Activated effector memory CD4-positive, alpha-beta T cell treated with Interleukin-2 at 50 U/mL for 16 hours (primary cell): Measurements from ENCODE around the gene HNRNPH2.

Experiments used
- DNase-seq: peaks from one replicate; pipeline ENCODE4 v3.0.0-alpha.2; 2020

The HNRNPH2 gene, protein sequence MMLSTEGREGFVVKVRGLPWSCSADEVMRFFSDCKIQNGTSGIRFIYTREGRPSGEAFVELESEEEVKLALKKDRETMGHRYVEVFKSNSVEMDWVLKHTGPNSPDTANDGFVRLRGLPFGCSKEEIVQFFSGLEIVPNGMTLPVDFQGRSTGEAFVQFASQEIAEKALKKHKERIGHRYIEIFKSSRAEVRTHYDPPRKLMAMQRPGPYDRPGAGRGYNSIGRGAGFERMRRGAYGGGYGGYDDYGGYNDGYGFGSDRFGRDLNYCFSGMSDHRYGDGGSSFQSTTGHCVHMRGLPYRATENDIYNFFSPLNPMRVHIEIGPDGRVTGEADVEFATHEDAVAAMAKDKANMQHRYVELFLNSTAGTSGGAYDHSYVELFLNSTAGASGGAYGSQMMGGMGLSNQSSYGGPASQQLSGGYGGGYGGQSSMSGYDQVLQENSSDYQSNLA

DNA sequence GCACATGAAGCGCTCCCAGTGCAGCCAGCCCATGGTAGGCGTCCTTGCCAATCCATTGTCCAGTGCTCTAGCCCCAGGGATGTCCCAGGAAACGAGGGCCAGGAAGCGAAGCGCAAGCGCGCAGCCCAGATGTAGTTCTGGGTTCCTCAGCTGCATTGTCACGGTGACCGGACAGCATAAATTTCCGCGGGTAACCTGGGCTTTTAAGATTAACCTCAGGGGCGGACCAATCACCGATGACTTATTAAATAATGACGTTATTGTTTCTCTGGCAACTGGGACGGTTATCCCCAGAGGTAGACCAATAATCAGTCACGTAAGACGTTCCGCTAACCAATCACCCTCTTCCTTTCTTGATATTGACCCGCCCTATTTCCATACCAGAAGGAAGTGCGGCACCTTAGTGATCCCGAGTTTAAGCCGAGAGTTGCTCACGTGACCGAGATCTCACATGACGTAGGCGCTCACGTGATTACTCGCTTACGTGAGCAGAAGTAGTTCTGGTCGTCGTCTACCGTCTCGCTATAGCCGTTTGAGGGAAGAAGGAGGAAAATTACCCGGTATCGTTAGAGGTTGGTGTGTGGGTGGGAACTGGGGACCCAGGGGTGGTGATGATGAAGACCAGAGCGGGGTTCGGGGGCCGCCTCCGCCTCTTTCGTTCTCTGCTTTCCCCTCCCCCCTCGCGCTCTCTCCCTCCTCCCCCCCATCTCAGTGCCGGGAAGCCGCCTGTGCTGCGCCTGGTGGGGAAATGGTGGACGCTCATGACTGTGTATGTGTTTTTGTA, at the start of gene HNRNPH2, which contains the start of gene GLA:
Gene HNRNPH2, plus strand, starts transcription at position 475 of the 784 bp plus-strand sequence. CDS start 3,767 bp downstream, outside the sequence.
Gene GLA, minus strand, starts transcription at position 178 of the 784 bp plus-strand sequence. Its CDS starts 22 bp downstream, at position 156.
- DNase-seq = peak; percentile 78

DNA sequence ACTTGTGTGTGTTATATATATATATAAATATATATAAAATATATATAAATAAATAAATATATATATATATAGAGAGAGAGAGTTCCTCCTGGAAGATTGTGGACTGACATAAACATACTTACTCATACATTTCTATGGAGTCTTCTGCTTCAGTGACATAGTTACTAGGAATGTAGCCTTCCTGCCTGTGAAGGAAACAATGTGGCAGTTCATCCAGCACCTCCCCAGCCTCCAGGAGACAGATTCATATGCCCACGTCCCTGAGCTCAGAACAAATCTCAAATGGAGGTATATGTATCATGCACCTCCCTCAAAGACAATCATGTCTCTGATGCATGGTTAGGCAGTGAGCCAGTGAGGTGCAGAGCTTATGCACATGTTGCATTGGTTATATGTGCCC, 48.1 kb upstream of the HNRNPH2 start:
- no peak for DNase-seq

DNA sequence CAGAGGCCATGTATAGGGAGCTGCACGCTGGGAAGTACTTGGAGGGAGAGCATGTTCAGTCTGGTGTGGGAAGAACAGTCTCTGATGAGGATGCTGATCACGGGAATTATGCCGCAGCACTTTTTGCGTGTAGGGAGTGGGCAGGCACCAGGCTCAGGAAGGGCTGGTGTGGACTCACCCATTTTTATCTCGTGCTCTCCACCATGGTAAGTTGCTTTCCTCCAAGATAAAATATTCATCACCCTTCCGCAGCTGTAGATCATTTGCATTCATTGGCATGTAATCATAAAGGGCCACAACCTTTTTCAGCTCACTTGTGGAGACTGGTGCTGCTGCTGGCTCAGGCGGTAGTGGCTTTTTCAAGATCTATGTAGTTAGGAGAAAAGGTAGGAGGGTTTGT, 47.6 kb upstream of the HNRNPH2 start:
- no peak for DNase-seq

DNA sequence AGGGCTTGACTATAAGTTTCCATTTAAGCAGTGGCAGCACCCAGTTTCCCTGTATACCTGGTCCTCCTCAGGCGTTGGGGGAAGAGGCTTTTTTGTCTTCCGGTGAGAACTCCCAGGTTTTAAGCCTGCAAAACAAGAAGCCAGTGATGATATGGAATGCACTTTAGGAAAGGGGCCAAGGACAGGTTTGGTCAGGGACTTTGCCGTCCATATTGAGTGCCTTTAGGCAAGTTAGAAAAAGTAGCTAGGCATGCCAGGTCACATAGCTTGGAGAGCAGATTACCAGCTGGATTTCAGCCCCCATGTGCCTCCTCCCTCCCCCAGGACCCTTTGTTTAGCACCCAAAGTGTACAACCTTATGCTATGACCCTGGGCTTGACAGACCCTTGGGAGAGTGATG, 45.9 kb upstream of the HNRNPH2 start:
- DNase-seq = no peak

DNA sequence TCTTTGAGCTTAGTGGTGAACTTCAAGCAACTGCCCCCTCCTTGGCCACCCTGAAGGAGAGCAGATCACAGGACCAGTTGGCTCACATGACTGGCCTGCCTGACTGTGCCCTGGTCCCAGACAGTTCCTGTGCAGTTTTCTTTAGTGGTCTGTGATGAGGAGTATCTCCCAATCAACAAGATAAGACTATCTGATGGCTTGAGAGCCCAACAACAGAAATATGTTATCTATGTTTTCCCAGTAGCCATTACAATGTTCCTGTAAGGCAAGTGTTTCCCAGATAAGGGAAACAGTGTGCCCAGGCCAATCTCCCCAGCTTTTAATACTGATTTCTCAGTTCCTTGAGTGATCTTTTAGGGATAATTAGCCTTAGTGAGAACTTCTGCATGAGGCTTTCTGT, 45.3 kb upstream of the HNRNPH2 start:
- DNase-seq = no peak

DNA sequence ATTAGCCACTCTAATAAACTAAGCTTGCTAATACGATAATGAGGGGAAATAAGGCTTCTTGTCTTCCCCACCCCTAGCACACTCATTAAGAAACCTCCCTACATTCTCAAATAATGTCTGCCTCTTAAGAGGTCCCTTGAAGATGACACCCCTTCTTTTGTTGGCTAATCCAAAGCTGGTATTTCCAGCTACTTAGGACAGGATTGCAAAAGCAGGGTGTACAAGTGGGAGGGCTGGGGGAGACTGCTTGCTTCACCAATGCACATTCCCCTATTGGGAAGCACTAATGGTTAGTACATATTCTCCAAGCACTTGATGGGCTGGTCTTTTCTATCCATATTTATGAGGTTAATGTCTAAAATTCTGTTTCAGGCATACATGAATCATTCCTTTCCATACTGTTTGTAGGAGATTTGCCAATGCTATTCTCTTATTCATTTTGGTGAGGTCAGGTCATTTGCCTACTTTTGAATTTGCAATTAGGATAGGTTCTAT, 42.7 kb upstream of the HNRNPH2 start:
- DNase-seq = no peak

DNA sequence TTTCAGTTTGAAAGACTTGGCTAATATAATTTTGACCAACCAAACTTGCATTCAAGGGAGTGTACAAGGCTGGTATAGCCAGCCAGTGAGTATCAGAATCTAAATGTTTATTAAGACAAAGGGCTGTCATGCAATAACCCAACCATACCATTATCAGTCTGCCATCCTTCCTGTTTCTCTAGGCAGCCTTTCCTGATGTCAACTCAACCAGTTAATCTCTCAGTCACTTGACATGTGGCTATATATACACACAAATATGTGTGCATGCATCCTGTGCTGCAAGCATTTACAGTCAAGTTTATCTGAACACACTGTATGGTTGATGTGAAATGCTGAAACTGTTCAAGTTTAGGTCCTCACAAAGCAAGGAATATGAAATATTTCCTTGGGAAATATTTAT, 39.2 kb upstream of the HNRNPH2 start:
- no peak for DNase-seq

DNA sequence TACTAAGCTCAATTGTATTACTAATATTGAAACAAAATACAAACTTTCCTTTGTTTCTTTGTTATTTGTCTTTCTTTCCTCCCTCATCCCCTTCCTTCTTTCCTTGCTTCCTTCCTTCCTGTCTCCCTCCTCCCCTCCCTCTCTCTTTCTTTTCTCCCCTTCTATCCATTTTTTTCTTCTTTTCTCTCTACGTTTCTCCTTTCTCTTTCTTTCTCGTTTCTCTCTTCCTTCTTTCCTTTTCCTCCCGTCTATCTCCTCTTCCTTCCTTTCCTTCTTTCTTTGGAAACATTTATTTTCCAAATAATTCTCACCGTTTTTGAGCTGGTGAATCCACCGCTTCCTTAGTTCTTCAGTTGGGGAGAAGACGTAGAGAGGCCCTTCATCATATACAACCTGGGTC, 38.3 kb upstream of the HNRNPH2 start:
- DNase-seq = no peak

DNA sequence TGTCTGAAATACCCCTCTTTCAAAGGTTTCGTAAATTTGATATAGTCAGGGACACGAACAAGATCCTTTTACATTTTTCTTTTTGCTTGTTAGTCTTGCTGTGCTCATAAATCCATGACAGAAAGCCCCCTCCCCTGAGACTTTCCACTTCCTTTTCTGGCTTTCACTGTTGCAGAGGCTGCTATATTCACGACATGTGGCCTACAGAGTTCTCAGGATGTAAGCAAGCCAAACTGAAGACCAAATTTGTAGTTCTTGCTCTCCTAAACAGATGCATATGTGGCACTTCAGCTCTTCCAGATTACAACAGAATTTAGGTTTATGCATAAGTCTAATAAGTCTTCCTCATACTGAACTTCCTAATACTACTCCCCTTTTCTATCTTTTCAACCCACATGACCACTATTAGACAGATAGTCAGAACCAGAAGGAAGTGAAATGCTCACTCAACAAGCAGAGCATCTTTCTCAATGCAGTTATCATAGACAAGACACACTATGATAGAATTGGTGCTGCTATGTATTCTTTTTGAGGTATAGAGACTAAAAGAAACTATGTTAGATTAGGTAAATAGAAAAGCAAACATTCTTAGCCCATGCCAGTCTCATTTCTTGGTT, 37.0 kb upstream of the HNRNPH2 start:
- no peak for DNase-seq

DNA sequence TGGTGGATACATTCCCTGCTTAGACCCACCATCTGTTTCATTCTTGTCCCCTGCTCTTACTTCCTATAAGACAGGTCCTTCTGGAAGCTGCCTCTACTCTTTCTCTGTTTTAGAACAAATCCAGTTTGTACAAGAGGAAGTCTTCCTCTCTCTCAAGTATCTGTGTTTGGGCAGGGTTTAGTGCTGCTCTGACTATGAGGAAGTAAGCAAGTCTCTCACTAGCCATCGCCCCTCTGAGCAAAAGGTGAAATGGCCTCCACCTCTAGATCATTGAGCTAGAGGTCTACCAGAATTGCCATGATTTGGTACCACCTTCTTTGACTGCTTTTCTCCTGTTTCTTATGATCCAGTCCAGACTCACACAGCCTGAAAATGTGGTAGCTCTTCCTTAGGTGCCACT, 30.5 kb upstream of the HNRNPH2 start:
- DNase-seq = no peak

DNA sequence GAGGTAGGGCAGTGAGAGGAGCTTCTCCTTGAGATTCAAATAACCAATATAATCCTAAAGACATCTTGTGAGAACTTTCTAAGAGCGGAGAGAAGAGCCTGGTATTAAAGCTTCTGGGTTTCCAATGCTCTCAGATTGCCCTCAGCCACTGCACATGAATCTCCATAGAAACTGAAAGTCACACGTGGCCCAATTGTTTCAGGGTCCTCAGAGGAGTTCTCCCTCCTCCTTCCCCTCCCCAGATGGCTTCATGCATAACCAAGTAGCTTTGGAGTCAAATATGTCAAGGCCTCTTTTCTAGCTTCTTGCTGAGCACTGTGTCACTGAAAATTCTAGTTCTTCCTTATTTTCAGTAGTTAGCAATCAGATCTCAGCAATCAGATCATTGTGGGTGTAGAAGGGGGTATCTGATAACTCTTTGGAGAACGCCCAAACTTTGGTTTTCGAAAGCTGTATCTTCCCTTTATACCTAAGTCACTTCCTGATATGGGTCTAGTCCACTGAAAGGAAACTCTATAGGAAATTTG, 24.3 kb upstream of the HNRNPH2 start:
- DNase-seq = no peak

DNA sequence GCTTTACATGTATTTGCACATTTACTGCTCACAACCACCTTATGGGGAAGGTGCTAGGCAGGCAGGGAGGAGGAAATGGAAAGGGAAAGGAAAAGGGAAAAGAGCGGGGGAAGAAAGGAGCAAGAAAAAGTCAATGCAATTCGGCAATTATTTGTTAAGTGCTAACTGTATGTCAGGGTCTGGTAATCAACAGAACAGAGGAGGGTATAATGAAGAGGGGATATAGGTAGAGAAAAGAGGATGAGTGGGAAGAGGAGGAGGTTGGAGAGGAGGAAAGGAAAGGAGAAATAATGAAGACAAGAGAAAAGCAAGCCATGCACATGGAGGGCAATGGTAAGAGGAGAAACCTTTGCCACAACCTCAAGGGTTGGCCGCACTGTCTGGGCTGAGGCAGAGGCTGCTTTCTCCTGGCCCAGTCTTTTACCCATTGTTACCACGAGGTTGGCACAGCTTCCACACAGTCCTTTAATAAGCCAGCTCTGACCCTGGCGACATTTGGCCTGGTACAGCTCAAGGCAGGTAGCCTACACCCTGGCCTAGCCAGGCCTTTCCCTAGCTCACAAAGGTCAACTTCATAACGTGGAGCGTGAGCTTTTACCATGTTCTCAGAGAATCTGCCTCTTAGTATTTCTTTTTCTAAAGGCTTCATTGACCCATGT, 22.9 kb upstream of the HNRNPH2 start:
- no peak for DNase-seq

DNA sequence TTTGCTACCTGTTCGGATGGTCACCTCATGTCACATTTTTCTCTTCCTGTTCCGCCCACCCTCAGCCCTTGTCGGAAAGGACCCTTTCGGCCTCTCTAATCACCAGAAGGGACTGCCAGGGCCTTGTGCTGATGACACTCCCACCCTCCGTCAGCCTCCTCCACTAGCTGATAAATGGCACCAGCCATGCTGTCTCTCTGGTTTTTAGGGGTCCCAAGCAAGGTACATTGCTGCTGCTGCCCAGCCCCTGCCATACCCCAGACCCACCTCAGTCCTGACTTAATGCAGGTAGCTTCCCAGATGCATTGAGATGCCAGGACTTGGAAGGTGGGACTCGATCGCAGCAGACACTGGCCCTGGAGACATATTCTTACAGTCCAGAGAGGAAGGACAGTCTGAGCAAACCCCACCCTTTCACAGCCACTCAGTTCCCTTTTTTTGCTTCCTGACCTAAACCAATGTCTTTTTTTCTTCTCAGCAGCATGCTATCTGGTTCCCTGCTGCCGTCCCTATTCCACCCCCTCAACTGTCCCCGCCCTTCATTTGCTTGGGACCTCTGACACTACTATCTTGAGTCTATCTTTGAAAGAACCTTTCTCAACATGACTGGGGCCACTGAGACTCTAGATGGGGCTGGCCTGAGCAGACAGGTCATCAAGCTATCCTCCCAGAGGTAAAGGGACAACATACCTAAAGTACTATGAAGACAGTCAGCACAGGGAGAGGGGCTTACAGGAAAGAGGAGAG, 22.1 kb upstream of the HNRNPH2 start, which contains the start of gene BTK:
Gene BTK, minus strand, starts transcription at position 397 of the 747 bp plus-strand sequence. CDS start 10,907 bp downstream, outside the sequence.
- no peak for DNase-seq

DNA sequence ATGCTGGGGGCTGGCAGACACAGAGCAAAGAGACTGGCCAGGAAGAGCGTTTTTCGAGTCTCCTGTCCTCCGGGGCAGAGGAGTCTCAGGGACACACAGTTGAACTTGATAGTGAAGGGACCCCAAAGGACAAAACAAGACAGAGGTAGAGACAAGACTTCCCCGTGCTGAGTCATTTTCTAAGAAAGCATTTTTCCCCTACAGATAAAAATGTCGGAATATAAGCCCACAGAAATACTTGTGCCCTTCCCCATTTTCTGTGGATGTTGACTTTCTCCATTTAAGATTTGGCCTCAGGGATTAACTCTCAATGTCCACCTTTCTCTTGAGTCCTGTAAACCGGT, 21.5 kb upstream of the HNRNPH2 start:
- DNase-seq = no peak

DNA sequence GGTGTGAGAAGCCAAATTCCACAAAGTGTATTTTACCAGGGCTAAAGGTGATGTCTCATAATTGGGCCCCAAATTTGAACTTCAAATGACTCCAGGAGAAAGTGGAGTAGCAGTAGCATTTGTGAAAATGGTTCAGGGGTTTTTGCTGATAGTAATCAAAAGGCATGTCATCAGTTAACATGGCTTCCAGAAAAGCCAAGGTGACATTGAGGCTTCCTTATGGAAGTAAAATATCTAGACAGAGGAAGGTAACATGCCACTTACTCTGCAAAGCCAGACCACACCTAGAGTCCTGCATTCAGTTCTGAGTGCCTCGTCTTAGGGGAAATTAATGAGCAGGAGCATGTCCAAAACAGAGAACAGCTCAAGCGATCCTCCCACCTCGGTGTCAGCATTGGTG, 19.4 kb upstream of the HNRNPH2 start:
- no peak for DNase-seq

DNA sequence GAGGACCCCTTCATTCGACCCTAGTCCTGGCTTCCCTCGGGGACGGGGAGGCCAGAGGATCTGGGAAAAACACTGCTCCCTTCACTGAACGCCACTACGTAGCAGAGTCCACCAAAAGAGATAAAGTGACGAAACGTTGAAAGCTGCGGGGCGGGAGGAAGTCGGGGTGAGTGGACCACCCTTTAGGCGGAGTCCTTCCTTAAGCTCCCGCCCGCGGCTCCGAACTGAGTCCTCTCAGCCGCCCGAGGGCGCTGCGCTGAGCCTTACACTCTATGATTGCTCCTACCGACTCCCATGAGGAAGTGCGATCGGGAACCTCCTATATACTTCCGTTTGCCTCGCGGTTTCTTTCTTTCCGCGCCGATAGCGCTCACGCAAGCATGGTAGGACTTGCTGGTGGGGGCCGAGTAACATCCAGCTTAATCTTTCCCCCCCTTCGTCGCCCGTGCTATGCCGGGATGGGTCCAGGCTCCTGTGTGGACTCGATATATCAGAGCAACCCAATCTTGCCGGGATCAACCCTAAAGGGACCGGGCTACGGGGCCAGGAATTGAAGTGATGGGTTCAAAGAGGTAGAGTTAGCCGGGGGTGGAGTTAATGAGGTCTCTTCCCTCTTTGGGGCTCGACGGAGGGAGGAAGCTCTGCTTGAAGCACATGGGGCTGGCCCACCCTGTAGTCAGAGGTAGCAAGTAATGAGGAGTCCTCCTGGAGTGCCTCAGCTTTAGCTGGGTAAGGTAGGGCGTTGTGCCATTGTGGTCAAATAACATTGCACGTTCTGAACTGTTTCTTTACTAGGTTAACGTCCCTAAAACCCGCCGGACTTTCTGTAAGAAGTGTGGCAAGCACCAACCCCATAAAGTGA, 17.1 kb upstream of the HNRNPH2 start, which contains the start of gene RPL36A:
Gene RPL36A, plus strand, starts transcription at position 348 of the 862 bp plus-strand sequence. Its CDS starts 33 bp downstream, at position 381.
- DNase-seq = peak; percentile 71

DNA sequence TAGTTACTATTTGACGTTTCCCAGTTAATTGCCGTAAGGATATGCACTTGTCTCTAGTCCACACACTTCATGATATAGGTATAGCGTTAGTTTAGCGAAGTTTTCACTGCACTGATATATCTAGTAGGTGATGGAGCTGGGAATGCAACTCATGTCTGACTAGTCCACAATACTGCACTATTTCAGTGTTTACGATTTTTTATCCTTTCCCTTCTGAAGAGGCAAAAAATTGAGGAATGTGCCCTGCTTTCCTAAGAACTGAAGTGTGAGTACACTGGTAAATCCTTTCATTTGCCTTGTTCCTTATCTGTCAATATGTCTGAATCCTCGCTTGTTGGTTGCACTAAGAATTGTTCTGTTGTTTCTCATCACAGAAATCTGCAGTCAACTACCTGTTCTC, 16.2 kb upstream of the HNRNPH2 start:
- DNase-seq = no peak

DNA sequence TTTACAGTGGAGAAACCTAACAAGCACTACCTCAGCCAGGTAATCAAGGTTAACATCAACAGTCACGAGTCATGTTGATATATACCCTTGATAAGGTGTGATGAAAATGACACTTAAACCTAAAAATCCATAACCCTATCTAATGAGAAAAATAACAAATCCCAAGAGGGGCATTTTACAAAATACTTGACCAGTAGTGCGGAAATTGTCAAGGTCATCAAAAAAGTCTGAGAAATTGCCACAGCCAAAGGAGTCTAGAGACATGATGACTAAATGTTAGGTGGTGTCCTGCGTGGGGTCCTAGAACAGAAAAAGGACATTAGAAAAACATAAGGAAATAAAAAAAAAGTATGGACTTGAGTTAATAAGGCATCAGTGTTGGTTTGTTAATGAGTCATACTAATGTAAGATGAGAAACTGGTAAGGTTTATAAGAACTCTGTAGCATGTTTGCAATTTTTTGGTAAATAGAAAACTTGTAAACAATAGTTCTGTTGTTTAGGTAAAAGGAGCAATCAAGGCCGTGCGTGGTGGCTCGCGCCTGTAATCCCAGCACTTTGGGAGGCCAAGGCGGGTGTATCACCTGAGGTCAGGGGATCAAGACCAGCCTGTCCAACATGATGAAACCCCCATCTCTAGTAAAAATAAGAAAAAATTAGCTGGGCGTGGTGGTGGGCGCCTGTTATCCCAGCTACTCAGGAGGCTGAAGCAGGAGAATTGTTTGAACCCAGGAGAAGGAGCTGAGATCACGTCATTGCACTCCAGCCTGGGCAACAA, 14.3 kb upstream of the HNRNPH2 start:
- DNase-seq = no peak

DNA sequence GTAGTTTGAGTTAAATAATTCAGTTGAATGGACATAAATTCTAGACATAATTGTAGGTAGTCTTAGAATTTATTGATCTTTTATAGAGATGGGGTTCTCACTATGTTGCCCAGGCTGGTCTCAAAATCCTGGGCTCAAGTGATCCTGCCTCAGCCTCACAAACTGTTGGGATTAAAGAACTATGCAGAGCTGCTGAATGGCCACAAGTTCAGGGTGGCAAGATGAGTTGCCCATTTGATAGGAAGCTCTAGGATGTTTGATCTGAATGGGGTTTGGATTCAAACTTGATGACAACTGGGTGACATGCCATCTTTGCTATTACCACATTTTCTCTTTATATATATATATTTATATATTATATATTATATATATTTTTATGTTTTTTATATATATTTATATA, 13.7 kb upstream of the HNRNPH2 start:
- no peak for DNase-seq

DNA sequence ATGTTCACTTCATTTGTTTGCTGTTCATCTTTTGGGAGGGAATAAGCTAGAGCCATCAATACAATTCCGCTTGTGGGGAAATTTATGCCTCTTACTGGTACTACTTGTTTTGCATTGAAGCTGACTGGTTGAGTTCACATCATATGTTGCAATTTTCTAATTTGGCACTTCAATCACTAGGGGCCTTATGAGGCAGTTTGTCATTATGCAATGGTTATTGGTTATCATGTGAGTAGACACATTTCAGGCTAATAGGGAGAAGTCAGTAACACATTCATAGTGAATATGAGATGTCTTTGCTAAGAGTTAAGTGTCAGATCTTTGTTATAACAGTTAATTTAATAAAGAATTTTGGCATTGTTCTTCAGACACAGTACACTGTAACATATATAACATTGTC, 12.2 kb upstream of the HNRNPH2 start:
- no peak for DNase-seq
